OCI-LY1 (cell line): ENCODE measurements around the gene HOXA9.

ENCODE experiments used
- H2AFZ ChIP-seq: fragments of 200-600 bp; sonication (generic), shearing (Covaris generic); 2 replicates; pipeline ENCODE4 v1.6.0; 2014; ENCODE audit warnings: antibody characterized with exemption, mild to moderate bottlenecking, low read length
- H3F3A ChIP-seq: fragments of 200-600 bp; sonication (generic), shearing (Covaris generic); 2 replicates; pipeline ENCODE4 v1.6.0; 2014; ENCODE audit warnings: mild to moderate bottlenecking, antibody characterized with exemption, low read length, moderate library complexity; ENCODE audit not compliant: insufficient read depth
- H3K27ac ChIP-seq: fragments of 200-600 bp; sonication (generic); 2 replicates; pipeline ENCODE4 v1.5.1; 2014; ENCODE audit warnings: low read length, mixed run types, mild to moderate bottlenecking, low read depth; ENCODE audit not compliant: poor library complexity, severe bottlenecking
- H3K27me3 ChIP-seq: fragments of 200-600 bp; sonication (generic); 2 replicates; pipeline ENCODE4 v1.6.0; 2014; ENCODE audit warnings: antibody characterized with exemption, mild to moderate bottlenecking, low read length, moderate library complexity; ENCODE audit not compliant: insufficient read depth
- H3K36me3 ChIP-seq: fragments of 200-600 bp; sonication (generic); 2 replicates; pipeline ENCODE4 v1.6.1; 2014; ENCODE audit warnings: mild to moderate bottlenecking, antibody characterized with exemption, low read length, moderate library complexity, mixed read lengths; ENCODE audit not compliant: insufficient read depth
- H3K4me1 ChIP-seq: fragments of 200-600 bp; sonication (generic); 2 replicates; pipeline ENCODE4 v1.5.1; 2014; ENCODE audit warnings: mild to moderate bottlenecking, low read length, moderate library complexity; ENCODE audit not compliant: insufficient read depth, severe bottlenecking
- H3K4me2 ChIP-seq: fragments of 200-600 bp; sonication (generic), shearing (Covaris generic); 2 replicates; pipeline ENCODE4 v1.6.1; 2014; ENCODE audit warnings: low read length
- H3K4me3 ChIP-seq: fragments of 200-600 bp; sonication (generic); 2 replicates; pipeline ENCODE4 v1.5.1; 2014; ENCODE audit warnings: low read length, low read depth, mild to moderate bottlenecking, mixed read lengths; ENCODE audit not compliant: poor library complexity, severe bottlenecking
- H3K79me2 ChIP-seq: fragments of 200-600 bp; shearing (Covaris generic); 2 replicates; pipeline ENCODE4 v1.6.1; 2016; ENCODE audit warnings: mixed run types, low read length, mixed read lengths; ENCODE audit not compliant: insufficient read depth
- H3K9ac ChIP-seq: fragments of 200-600 bp; sonication (generic), shearing (Covaris generic); 2 replicates; pipeline ENCODE4 v1.6.1; 2014; ENCODE audit warnings: mild to moderate bottlenecking, low read length, mixed read lengths
- H3K9me2 ChIP-seq: fragments of 200-600 bp; sonication (generic), shearing (Covaris generic); 2 replicates; pipeline ENCODE4 v1.6.1; 2014; ENCODE audit warnings: low read depth, mild to moderate bottlenecking, low read length, mixed read lengths
- H3K9me3 ChIP-seq: fragments of 200-600 bp; shearing (Covaris generic); 2 replicates; pipeline ENCODE4 v1.6.1; 2014; ENCODE audit warnings: low read length, mixed read lengths
- H4K20me1 ChIP-seq: fragments of 200-600 bp; sonication (generic), shearing (Covaris generic); 2 replicates; pipeline ENCODE4 v1.6.0; 2016; ENCODE audit warnings: mild to moderate bottlenecking, low read length; ENCODE audit not compliant: insufficient read depth
- EZH2 ChIP-seq: fragments of 200-600 bp; sonication (generic), shearing (Covaris generic); IDR thresholded peaks from 2 replicates; pipeline ENCODE4 v1.8.0; 2017; ENCODE audit warnings: borderline replicate concordance, mixed run types, mild to moderate bottlenecking, antibody characterized with exemption, low read length, moderate library complexity, mixed read lengths
- TF ChIP-seq, protein P1 (sequence below): fragments of 200-600 bp; sonication (generic), shearing (Covaris generic); IDR thresholded peaks from 2 replicates; pipeline ENCODE4 v1.5.1; 2017; ENCODE audit warnings: mild to moderate bottlenecking, antibody characterized with exemption, low read length, moderate library complexity, mixed read lengths

Gene HOXA9

DNA sequence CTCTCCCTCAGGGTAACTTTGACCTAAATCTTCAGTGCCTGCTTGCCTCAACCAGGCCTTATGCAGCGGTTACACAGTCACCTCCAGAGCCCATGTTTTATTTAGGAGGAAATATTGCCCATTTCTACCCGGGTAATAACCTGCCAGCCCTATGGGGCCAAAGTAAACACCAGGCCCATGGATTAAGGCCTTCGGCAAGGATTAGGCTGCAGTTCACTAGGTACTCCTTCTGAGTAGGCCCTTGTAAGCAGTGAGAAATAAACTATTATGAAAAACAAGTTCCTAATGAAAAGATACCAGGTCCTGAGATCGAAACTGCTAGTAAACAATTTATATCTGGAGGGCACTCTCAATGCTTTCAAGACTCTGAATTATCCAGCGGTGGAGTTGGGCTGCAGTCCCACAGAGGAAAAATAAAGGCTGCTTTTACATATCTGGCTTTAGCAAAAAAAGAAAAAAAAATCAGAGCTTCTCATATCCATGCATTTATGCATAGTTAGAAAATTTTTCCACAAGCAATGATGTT lies 12.5 kb upstream of the HOXA9 start:
- Histone ChIP-seq H3K36me3 (no peaks in the 10 kb centered on the region), H3K27me3 (peaks cover 2% of the 10 kb centered on the region; the same call in 1 of the 2 replicates), H3K4me3 (no peak overlapping the region), H3K27ac (no peak overlapping the region), H3K9ac (no peak overlapping the region), H2AFZ (no peak overlapping the region), H3K9me3 (no peaks in the 10 kb centered on the region), H3F3A (no peaks in the 10 kb centered on the region), H4K20me1 (no peaks in the 10 kb centered on the region), H3K9me2 (no peaks in the 10 kb centered on the region), H3K4me2 (no peak overlapping the region), H3K79me2 (no peaks in the 10 kb centered on the region), H3K4me1 (peaks cover 12% of the 10 kb centered on the region)
- TF ChIP-seq, protein P1, sequence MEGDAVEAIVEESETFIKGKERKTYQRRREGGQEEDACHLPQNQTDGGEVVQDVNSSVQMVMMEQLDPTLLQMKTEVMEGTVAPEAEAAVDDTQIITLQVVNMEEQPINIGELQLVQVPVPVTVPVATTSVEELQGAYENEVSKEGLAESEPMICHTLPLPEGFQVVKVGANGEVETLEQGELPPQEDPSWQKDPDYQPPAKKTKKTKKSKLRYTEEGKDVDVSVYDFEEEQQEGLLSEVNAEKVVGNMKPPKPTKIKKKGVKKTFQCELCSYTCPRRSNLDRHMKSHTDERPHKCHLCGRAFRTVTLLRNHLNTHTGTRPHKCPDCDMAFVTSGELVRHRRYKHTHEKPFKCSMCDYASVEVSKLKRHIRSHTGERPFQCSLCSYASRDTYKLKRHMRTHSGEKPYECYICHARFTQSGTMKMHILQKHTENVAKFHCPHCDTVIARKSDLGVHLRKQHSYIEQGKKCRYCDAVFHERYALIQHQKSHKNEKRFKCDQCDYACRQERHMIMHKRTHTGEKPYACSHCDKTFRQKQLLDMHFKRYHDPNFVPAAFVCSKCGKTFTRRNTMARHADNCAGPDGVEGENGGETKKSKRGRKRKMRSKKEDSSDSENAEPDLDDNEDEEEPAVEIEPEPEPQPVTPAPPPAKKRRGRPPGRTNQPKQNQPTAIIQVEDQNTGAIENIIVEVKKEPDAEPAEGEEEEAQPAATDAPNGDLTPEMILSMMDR, result no peak
- TF ChIP-seq EZH2, result no peak

GRCh38 chr7:27176962-27177794 lies 11.8 kb upstream of the HOXA9 start:
- Histone ChIP-seq H3K36me3 (no peaks in the 10 kb centered on the region), H3K79me2 (no peaks in the 10 kb centered on the region), H3K9me2 (no peaks in the 10 kb centered on the region), H3K4me1 (peaks cover 16% of the 10 kb centered on the region), H3K27ac (no peak overlapping the region), H3K9me3 (no peaks in the 10 kb centered on the region), H3K4me3 (no peak overlapping the region), H4K20me1 (no peaks in the 10 kb centered on the region), H3K27me3 (peaks cover 9% of the 10 kb centered on the region; the same call in 1 of the 2 replicates), H2AFZ (no peak overlapping the region), H3K4me2 (no peak overlapping the region), H3F3A (no peaks in the 10 kb centered on the region), H3K9ac (no peak overlapping the region)
- TF ChIP-seq EZH2, result no peak
- TF ChIP-seq, protein P1, result no peak

- Histone ChIP-seq H3K4me2 (no peak overlapping the region), H3K9ac (no peak overlapping the region), H3K9me3 (no peaks in the 10 kb centered on the region), H2AFZ (no peak overlapping the region), H3K9me2 (no peaks in the 10 kb centered on the region), H3K4me1 (peaks cover 16% of the 10 kb centered on the region), H3K36me3 (no peaks in the 10 kb centered on the region), H3K79me2 (no peaks in the 10 kb centered on the region), H3K27ac (no peak overlapping the region), H3K27me3 (peaks cover 9% of the 10 kb centered on the region; the same call in 1 of the 2 replicates), H3K4me3 (no peak overlapping the region), H4K20me1 (no peaks in the 10 kb centered on the region), H3F3A (no peaks in the 10 kb centered on the region)
- TF ChIP-seq EZH2, result no peak
- TF ChIP-seq, protein P1, result no peak
Observed at GRCh38 chr7:27176524-27176845, 11.1 kb upstream of the HOXA9 start.
